Kidney epithelial cell (primary cell): Measurements from ENCODE around the gene TSPAN14. TPM values are rescaled to one million over a fixed set of nuclear protein-coding genes. Genes with fewer than 3 reads are reported as not detected.

Experiments
- DNase-seq: peaks from one replicate; pipeline ENCODE4 v3.0.0-alpha.2; 2010; ENCODE audit warnings: low read depth
- H3K27me3 ChIP-seq: 2 replicates; pipeline ENCODE4 v1.6.0; 2011; ENCODE audit warnings: low read length; ENCODE audit not compliant: control insufficient read depth, insufficient read depth
- H3K36me3 ChIP-seq: 2 replicates; pipeline ENCODE4 v1.5.1; 2011; ENCODE audit warnings: low read length; ENCODE audit not compliant: control insufficient read depth, insufficient read depth
- H3K4me3 ChIP-seq: 2 replicates; pipeline ENCODE4 v1.5.1; 2011; ENCODE audit warnings: low read depth, mild to moderate bottlenecking, control low read depth, low read length
- CTCF ChIP-seq: IDR thresholded peaks from 2 replicates; pipeline ENCODE4 v1.5.1; 2011; ENCODE audit warnings: mild to moderate bottlenecking, moderate library complexity, low read length, control low read depth, inconsistent platforms; ENCODE audit not compliant: insufficient read depth, poor library complexity, severe bottlenecking
- total RNA-seq: library from RNA; depleted of rRNA; stranded (reverse); fragments of >200 nt; gene quantifications from 2 replicates; pipeline ENCODE4 v1.2.3, GENCODE V29; 2015

The TSPAN14 gene
- total RNA-seq, 1 donor from 2014 or later: 111 TPM

GRCh38 chr10:80504897-80505465 lies 50.9 kb downstream of the TSPAN14 start:
- peaks cover 1% of the 10 kb centered on the region for H3K36me3 ChIP-seq
- DNase-seq: no peak
- no peak for TF ChIP-seq CTCF
- H3K4me3 ChIP-seq: no peak overlapping the region
- H3K27me3 ChIP-seq: no peaks in the 10 kb centered on the region

- no peak overlapping the region for H3K4me3 ChIP-seq
- peaks cover 1% of the 10 kb centered on the region for H3K36me3 ChIP-seq
- peak; percentile 94 for DNase-seq
- TF ChIP-seq CTCF: no peak
- no peaks in the 10 kb centered on the region for H3K27me3 ChIP-seq
Observed at GRCh38 chr10:80506189-80506575, 52.1 kb downstream of the TSPAN14 start.

GRCh38 chr10:80506836-80507487 lies 52.9 kb downstream of the TSPAN14 start:
- no peak for DNase-seq
- TF ChIP-seq CTCF: no peak
- Histone ChIP-seq H3K4me3 (no peak overlapping the region), H3K36me3 (peaks cover 1% of the 10 kb centered on the region), H3K27me3 (no peaks in the 10 kb centered on the region)

GRCh38 chr10:80509108-80509402 lies 54.9 kb downstream of the TSPAN14 start:
- TF ChIP-seq CTCF: no peak
- no peak for DNase-seq
- H3K27me3 ChIP-seq: no peaks in the 10 kb centered on the region
- H3K4me3 ChIP-seq: no peak overlapping the region
- H3K36me3 ChIP-seq: peaks cover 3% of the 10 kb centered on the region

GRCh38 chr10:80509403-80510161 lies 55.5 kb downstream of the TSPAN14 start:
- peaks cover 3% of the 10 kb centered on the region for H3K36me3 ChIP-seq
- peak; percentile 85 for DNase-seq
- H3K4me3 ChIP-seq: no peak overlapping the region
- no peaks in the 10 kb centered on the region for H3K27me3 ChIP-seq
- TF ChIP-seq CTCF: no peak

- DNase-seq: no peak
- Histone ChIP-seq H3K27me3 (no peaks in the 10 kb centered on the region), H3K36me3 (peaks cover 3% of the 10 kb centered on the region)
Observed at GRCh38 chr10:80512031-80512526, 58.0 kb downstream of the TSPAN14 start.

More at GRCh38 chr10:80512031-80512526, 58.0 kb downstream of the TSPAN14 start:
- no peak for TF ChIP-seq CTCF
- no peak overlapping the region for H3K4me3 ChIP-seq
